Measurements from ENCODE around the gene SLC14A1. TPM values are rescaled to one million over a fixed set of nuclear protein-coding genes. Genes with fewer than 3 reads are reported as not detected.

Gene SLC14A1
- total and polyA plus RNA-seq, 10 of the 15 experiments (the other 5 are each of a cell fraction or from before 2014, with no cell fraction given) = 0.06 to 0.67 (median 0.10) TPM; not detected in 2

DNA sequence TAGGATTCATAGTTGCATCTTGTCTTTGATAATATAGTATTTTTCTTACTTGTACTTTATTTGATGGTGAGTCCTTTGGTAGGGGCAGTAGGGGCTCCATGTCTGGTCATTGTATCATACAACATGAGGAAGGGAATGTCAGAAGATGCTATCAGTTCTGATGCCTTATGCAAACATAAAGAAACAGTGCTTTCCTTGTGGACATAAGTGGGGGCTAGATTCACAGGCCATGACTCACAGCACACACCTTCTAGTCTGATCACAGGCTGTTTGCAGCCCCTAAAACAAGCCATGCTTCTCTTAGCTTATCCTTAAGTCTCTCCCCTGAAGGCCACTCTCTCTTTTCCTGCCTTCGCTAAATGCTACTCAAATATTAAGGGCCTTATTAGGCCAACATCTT, 10.7 kb upstream of the SLC14A1 start (continued):
- TF ChIP-seq, protein P1, sequence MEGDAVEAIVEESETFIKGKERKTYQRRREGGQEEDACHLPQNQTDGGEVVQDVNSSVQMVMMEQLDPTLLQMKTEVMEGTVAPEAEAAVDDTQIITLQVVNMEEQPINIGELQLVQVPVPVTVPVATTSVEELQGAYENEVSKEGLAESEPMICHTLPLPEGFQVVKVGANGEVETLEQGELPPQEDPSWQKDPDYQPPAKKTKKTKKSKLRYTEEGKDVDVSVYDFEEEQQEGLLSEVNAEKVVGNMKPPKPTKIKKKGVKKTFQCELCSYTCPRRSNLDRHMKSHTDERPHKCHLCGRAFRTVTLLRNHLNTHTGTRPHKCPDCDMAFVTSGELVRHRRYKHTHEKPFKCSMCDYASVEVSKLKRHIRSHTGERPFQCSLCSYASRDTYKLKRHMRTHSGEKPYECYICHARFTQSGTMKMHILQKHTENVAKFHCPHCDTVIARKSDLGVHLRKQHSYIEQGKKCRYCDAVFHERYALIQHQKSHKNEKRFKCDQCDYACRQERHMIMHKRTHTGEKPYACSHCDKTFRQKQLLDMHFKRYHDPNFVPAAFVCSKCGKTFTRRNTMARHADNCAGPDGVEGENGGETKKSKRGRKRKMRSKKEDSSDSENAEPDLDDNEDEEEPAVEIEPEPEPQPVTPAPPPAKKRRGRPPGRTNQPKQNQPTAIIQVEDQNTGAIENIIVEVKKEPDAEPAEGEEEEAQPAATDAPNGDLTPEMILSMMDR (IDR thresholded peaks at IDR 0.05 in 2 of 3, conservative IDR thresholded peaks at IDR 0.05 in 1 of 3; ENCODE audit: control insufficient read depth in 2 of 3, extremely low read depth in 1 of 3, insufficient read depth in 1 of 3, low read depth in 3 of 3, low read length in 3 of 3) = no peak
- no peak for TF ChIP-seq IRF4 (IDR thresholded peaks at IDR 0.05; ENCODE audit: low read depth, low read length)
- TF ChIP-seq, protein P2, sequence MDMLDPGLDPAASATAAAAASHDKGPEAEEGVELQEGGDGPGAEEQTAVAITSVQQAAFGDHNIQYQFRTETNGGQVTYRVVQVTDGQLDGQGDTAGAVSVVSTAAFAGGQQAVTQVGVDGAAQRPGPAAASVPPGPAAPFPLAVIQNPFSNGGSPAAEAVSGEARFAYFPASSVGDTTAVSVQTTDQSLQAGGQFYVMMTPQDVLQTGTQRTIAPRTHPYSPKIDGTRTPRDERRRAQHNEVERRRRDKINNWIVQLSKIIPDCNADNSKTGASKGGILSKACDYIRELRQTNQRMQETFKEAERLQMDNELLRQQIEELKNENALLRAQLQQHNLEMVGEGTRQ (IDR thresholded peaks at IDR 0.05; ENCODE audit: borderline replicate concordance, low read depth, low read length) = no peak
- no peak for TF ChIP-seq ASH2L (IDR thresholded peaks at IDR 0.05; ENCODE audit: borderline replicate concordance, low read depth)
- TF ChIP-seq SRF (IDR thresholded peaks at IDR 0.05; ENCODE audit: low read depth in 2 of 2, low read length in 2 of 2) = no peak
- no peak for TF ChIP-seq HCFC1 (IDR thresholded peaks at IDR 0.05; ENCODE audit: low read length)
- no peak for TF ChIP-seq NFIC (IDR thresholded peaks at IDR 0.05; ENCODE audit: low read depth, low read length)
- no peak for TF ChIP-seq TBL1XR1 (IDR thresholded peaks at IDR 0.05; ENCODE audit: low read depth, low read length)
- no peak for TF ChIP-seq ZNF207 (IDR thresholded peaks at IDR 0.05; ENCODE audit: borderline replicate concordance)

DNA sequence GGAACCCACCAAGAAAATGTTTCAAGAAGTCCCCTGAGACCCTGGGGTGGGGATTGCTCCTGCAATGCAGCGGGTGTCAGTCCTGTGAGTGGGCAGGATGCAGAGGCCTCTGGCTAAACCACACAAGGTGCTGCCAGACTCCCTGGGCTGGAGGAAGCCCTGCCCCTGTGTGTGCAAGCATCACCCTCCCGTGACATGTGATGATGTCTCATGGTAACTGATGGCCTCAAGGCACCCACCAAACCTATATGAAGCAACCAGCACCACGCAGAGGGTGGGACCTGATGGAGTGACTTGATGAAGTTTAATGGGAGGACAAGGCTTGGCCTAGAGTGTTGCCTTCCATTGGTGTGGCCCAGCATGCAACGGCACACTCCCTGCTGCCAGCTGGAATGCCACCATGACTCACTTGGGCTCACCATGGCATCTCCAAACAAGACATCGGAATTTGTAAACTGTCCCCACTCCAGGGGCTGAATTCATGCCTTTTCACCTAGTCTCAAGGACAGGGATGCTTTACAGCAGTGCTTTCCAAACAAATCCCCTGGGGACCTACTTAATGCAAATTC, 8.7 kb upstream of the SLC14A1 start:
- peak; percentile 11; the same call in 1 of the 2 replicates for TF ChIP-seq PAX5 (IDR thresholded peaks at IDR 0.05; ENCODE audit: borderline replicate concordance, low read depth, low read length)
- no peak for TF ChIP-seq JUND (IDR thresholded peaks at IDR 0.05; ENCODE audit: low read depth, low read length)
- Histone ChIP-seq H2AFZ (ENCODE audit: control insufficient read depth, low read depth, low read length) (no peak overlapping the region), H3K9ac (ENCODE audit: control insufficient read depth, insufficient read depth, low read length) (no peak overlapping the region), H3K4me2 (ENCODE audit: control insufficient read depth, insufficient read depth) (no peak overlapping the region), H3K9me3 (replicated peaks; ENCODE audit: control insufficient read depth, insufficient read depth, low read length) (no peaks in the 10 kb centered on the region; the same call in 2 of the 3 replicates), H4K20me1 (ENCODE audit: control insufficient read depth, insufficient read depth) (no peaks in the 10 kb centered on the region), H3K4me1 (ENCODE audit: control insufficient read depth, insufficient read depth, low read length) (no peaks in the 10 kb centered on the region), H3K27me3 (replicated peaks in 1 of 2; ENCODE audit: control insufficient read depth in 2 of 2, insufficient read depth in 2 of 2, low read length in 1 of 2) (no peaks in the 10 kb centered on the region; a peak in 1 of 4 replicates), H3K27ac (ENCODE audit: control insufficient read depth, insufficient read depth) (no peak overlapping the region), H3K36me3 (ENCODE audit: control insufficient read depth in 2 of 2, insufficient read depth in 2 of 2, low read length in 1 of 2) (no peaks in the 10 kb centered on the region), H3K79me2 (ENCODE audit: control insufficient read depth, insufficient read depth, low read length) (no peaks in the 10 kb centered on the region), H3K4me3 (no peak overlapping the region)
- CTCF ChIA-PET = no interaction called here
- no peak for ATAC-seq
- no TSS peak for BruUV-seq (replicated peaks)
- SMC1A ChIA-PET (ENCODE audit: uncharacterized antibody, unreplicated experiment) = no interaction called here
- in situ Hi-C loops (cut with MboI) = no loop called here
- no peak for FAIRE-seq
- WGBS (ENCODE audit: insufficient coverage, insufficient replicate concordance, low lambda C conversion rate, missing lambda C conversion rate) = 31% methylated on average over 5 of the region's 5 CpGs
- RAD21 ChIA-PET (ENCODE audit: unreplicated experiment) = no interaction called here
- POLR2A ChIA-PET = no interaction called here
- intact Hi-C loops (cut with micrococcal nuclease; ENCODE audit: unreplicated experiment) = no loop called here
- no peak for DNase-seq (ENCODE audit: low read depth, low spot score)
